HepG2 (cell line): ENCODE results near the gene REST. TPM values are rescaled to one million over a fixed set of nuclear protein-coding genes. Genes with fewer than 3 reads are reported as not detected.

Experiments used
- ARHGAP35 ChIP-seq: sonication (generic); formaldehyde crosslinking; IDR thresholded peaks from 2 replicates; pipeline ENCODE4 v1.9.0; 2022; ENCODE audit warnings: mild to moderate bottlenecking, inconsistent platforms, moderate library complexity, missing genetic modification reagents, borderline replicate concordance
- ATF1 ChIP-seq: IDR thresholded peaks from 2 replicates; pipeline ENCODE4 v1.6.1; 2016; ENCODE audit warnings: mild to moderate bottlenecking, control low read depth
- MBNL3 ChIP-seq: fragments of 250-450 bp; sonication (Bioruptor Pico); conservative IDR thresholded peaks from 2 replicates; pipeline ENCODE4 v1.8.0; 2022; ENCODE audit warnings: mild to moderate bottlenecking, inconsistent platforms
- MIXL1 ChIP-seq: IDR thresholded peaks from 2 replicates; pipeline ENCODE4 v1.6.1; 2016
- SALL1 ChIP-seq: sonication (generic); formaldehyde crosslinking; IDR thresholded peaks from 2 replicates; pipeline ENCODE4 v1.8.0; 2022; ENCODE audit warnings: mild to moderate bottlenecking, missing genetic modification reagents
- ZNF138 ChIP-seq: sonication (generic); formaldehyde crosslinking; IDR thresholded peaks from 2 replicates; pipeline ENCODE4 v1.5.0; 2020; ENCODE audit warnings: mild to moderate bottlenecking, low read depth, missing genetic modification reagents
- ZNF30 ChIP-seq: sonication (generic); formaldehyde crosslinking; IDR thresholded peaks from 2 replicates; pipeline ENCODE4 v1.5.0; 2020; ENCODE audit warnings: mild to moderate bottlenecking, missing genetic modification reagents
- ZNF558 ChIP-seq: sonication (generic); formaldehyde crosslinking; IDR thresholded peaks from 2 replicates; pipeline ENCODE4 v1.9.0; 2022; ENCODE audit warnings: mild to moderate bottlenecking, missing genetic modification reagents, borderline replicate concordance
- polyA plus RNA-seq, 8 experiments: library from polyadenylated mRNA; depleted of rRNA in 3 of 8; stranded (reverse) in 7 of 8; unstranded in 1 of 8; fragments of >200 nt; fragmentation: Illumina TruSeq in 4 of 8; extraction: Trizol in 4 of 8; gene quantifications; 2 replicates each; pipeline versions ENCODE4 v1.2.1 to v1.2.3, GENCODE V29; 2011 to 2016; ENCODE audit warnings: low read depth in 4 of 8, missing spikeins in 1 of 8, mixed read lengths in 1 of 8; ENCODE audit not compliant: insufficient read depth in 1 of 8
- total RNA-seq, 5 experiments: library from RNA; depleted of rRNA; stranded (reverse); fragments of >200 nt; fragmentation: Illumina TruSeq; extraction: Trizol; gene quantifications; 2 replicates each; pipeline ENCODE4 v1.2.3, GENCODE V29; 2016; ENCODE audit warnings: low read depth in 1 of 5
- TF ChIP-seq, protein P1 (sequence below): sonication (generic); formaldehyde crosslinking; conservative IDR thresholded peaks from 2 replicates; pipeline ENCODE4 v1.4.0; 2020; ENCODE audit warnings: missing genetic modification reagents
- TF ChIP-seq, protein P2 (sequence below): sonication (generic); formaldehyde crosslinking; IDR thresholded peaks from 2 replicates; pipeline ENCODE4 v1.5.1; 2020; ENCODE audit warnings: missing genetic modification reagents, mild to moderate bottlenecking, borderline replicate concordance
- TF ChIP-seq, protein P3 (sequence below): sonication (generic); formaldehyde crosslinking; IDR thresholded peaks from one replicate; pipeline ENCODE4 v1.5.1; 2020; ENCODE audit warnings: mild to moderate bottlenecking, missing genetic modification reagents; ENCODE audit errors: not compliant biosample characterization
- TF ChIP-seq, protein P4 (sequence below): sonication (generic); formaldehyde crosslinking; IDR thresholded peaks from 2 replicates; pipeline ENCODE4 v1.4.0; 2020; ENCODE audit warnings: missing genetic modification reagents, borderline replicate concordance

The REST gene
- total and polyA plus RNA-seq, 2 of the 13 experiments (the other 11 are each of a cell fraction or from before 2014, with no cell fraction given): 12.7 to 22.4 TPM

DNA sequence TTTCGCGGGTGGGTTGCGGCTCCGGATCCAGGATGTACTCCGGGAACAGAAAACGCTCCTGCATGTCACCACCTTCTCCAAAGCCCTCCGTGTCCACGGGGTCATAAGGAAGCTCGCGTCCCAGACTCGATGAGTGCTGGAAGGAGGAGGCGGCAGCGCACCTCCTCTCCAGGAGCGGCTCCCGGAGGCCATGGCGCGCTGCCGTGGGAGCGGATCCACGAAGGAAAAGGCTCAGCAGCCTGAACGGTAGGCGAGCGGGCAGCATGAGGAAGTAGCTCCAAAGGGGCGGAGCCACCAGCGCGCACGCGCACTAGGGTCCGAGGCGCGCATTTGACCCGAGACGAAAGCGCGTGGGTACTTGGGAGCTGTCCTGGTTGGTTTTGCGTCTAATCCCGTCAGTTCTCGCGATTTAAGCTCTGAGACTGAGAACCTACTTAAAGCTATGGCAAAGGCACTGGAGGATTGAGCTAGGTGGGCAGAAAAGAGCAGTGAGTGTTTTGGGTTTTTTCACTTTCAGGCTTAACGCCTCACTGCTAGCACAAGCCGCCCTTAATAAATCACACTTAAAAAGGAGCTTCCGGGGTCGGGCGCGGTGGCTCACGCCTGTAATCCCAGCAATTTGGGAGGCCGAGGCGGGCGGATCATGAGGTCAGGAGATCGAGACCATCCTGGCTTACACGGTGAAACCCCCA lies 69.8 kb downstream of the REST start, which contains the start of gene NOA1 (continued):
- TF ChIP-seq, protein P1, sequence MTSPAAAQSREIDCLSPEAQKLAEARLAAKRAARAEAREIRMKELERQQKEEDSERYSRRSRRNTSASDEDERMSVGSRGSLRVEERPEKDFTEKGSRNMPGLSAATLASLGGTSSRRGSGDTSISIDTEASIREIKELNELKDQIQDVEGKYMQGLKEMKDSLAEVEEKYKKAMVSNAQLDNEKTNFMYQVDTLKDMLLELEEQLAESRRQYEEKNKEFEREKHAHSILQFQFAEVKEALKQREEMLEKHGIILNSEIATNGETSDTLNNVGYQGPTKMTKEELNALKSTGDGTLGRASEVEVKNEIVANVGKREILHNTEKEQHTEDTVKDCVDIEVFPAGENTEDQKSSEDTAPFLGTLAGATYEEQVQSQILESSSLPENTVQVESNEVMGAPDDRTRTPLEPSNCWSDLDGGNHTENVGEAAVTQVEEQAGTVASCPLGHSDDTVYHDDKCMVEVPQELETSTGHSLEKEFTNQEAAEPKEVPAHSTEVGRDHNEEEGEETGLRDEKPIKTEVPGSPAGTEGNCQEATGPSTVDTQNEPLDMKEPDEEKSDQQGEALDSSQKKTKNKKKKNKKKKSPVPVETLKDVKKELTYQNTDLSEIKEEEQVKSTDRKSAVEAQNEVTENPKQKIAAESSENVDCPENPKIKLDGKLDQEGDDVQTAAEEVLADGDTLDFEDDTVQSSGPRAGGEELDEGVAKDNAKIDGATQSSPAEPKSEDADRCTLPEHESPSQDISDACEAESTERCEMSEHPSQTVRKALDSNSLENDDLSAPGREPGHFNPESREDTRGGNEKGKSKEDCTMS (CRISPR knock-in tag): no peak
- TF ChIP-seq SALL1 (CRISPR knock-in tag) (peak; percentile 4; the same call in 1 of the 2 replicates), ARHGAP35 (CRISPR knock-in tag) (0 out of 2 replicates have a peak, but pooled peaks have one; percentile 69), MBNL3 (CRISPR knock-in tag) (no peak), ATF1 (CRISPR knock-in tag) (no peak), ZNF138 (CRISPR knock-in tag) (no peak), MIXL1 (no peak), ZNF558 (CRISPR knock-in tag) (peak; percentile 47; the same call in 1 of the 2 replicates), ZNF30 (CRISPR knock-in tag) (0 out of 2 replicates have a peak, but pooled peaks have one; percentile 35)
- TF ChIP-seq, protein P2, sequence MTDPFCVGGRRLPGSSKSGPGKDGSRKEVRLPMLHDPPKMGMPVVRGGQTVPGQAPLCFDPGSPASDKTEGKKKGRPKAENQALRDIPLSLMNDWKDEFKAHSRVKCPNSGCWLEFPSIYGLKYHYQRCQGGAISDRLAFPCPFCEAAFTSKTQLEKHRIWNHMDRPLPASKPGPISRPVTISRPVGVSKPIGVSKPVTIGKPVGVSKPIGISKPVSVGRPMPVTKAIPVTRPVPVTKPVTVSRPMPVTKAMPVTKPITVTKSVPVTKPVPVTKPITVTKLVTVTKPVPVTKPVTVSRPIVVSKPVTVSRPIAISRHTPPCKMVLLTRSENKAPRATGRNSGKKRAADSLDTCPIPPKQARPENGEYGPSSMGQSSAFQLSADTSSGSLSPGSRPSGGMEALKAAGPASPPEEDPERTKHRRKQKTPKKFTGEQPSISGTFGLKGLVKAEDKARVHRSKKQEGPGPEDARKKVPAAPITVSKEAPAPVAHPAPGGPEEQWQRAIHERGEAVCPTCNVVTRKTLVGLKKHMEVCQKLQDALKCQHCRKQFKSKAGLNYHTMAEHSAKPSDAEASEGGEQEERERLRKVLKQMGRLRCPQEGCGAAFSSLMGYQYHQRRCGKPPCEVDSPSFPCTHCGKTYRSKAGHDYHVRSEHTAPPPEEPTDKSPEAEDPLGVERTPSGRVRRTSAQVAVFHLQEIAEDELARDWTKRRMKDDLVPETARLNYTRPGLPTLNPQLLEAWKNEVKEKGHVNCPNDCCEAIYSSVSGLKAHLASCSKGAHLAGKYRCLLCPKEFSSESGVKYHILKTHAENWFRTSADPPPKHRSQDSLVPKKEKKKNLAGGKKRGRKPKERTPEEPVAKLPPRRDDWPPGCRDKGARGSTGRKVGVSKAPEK (CRISPR knock-in tag): no peak
- TF ChIP-seq, protein P3, sequence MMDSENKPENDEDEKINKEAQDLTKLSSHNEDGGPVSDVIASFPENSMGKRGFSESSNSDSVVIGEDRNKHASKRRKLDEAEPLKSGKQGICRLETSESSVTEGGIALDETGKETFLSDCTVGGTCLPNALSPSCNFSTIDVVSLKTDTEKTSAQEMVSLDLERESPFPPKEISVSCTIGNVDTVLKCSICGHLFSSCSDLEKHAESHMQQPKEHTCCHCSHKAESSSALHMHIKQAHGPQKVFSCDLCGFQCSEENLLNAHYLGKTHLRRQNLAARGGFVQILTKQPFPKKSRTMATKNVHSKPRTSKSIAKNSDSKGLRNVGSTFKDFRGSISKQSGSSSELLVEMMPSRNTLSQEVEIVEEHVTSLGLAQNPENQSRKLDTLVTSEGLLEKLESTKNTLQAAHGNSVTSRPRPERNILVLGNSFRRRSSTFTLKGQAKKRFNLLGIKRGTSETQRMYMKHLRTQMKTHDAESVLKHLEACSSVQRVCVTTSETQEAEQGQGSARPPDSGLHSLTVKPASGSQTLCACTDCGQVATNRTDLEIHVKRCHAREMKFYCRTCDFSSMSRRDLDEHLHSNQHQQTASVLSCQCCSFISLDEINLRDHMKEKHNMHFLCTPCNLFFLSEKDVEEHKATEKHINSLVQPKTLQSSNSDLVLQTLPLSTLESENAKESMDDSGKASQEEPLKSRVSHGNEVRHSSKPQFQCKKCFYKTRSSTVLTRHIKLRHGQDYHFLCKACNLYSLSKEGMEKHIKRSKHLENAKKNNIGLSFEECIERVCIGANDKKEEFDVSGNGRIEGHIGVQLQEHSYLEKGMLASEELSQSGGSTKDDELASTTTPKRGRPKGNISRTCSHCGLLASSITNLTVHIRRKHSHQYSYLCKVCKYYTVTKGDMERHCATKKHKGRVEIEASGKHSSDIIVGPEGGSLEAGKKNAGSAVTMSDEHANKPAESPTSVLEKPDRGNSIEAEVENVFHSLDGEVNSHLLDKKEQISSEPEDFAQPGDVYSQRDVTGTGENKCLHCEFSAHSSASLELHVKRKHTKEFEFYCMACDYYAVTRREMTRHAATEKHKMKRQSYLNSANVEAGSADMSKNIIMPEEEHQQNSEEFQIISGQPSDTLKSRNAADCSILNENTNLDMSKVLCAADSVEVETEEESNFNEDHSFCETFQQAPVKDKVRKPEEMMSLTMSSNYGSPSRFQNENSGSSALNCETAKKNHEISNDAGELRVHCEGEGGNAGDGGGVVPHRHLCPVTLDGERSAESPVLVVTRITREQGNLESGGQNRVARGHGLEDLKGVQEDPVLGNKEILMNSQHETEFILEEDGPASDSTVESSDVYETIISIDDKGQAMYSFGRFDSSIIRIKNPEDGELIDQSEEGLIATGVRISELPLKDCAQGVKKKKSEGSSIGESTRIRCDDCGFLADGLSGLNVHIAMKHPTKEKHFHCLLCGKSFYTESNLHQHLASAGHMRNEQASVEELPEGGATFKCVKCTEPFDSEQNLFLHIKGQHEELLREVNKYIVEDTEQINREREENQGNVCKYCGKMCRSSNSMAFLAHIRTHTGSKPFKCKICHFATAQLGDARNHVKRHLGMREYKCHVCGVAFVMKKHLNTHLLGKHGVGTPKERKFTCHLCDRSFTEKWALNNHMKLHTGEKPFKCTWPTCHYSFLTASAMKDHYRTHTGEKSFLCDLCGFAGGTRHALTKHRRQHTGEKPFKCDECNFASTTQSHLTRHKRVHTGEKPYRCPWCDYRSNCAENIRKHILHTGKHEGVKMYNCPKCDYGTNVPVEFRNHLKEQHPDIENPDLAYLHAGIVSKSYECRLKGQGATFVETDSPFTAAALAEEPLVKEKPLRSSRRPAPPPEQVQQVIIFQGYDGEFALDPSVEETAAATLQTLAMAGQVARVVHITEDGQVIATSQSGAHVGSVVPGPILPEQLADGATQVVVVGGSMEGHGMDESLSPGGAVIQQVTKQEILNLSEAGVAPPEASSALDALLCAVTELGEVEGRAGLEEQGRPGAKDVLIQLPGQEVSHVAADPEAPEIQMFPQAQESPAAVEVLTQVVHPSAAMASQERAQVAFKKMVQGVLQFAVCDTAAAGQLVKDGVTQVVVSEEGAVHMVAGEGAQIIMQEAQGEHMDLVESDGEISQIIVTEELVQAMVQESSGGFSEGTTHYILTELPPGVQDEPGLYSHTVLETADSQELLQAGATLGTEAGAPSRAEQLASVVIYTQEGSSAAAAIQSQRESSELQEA: no peak
- TF ChIP-seq, protein P4, sequence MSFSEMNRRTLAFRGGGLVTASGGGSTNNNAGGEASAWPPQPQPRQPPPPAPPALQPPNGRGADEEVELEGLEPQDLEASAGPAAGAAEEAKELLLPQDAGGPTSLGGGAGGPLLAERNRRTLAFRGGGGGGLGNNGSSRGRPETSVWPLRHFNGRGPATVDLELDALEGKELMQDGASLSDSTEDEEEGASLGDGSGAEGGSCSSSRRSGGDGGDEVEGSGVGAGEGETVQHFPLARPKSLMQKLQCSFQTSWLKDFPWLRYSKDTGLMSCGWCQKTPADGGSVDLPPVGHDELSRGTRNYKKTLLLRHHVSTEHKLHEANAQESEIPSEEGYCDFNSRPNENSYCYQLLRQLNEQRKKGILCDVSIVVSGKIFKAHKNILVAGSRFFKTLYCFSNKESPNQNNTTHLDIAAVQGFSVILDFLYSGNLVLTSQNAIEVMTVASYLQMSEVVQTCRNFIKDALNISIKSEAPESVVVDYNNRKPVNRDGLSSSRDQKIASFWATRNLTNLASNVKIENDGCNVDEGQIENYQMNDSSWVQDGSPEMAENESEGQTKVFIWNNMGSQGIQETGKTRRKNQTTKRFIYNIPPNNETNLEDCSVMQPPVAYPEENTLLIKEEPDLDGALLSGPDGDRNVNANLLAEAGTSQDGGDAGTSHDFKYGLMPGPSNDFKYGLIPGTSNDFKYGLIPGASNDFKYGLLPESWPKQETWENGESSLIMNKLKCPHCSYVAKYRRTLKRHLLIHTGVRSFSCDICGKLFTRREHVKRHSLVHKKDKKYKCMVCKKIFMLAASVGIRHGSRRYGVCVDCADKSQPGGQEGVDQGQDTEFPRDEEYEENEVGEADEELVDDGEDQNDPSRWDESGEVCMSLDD (CRISPR knock-in tag): no peak
